Muscle of leg (tissue), 11 donors: ENCODE data around the gene HDAC10. TPM values are rescaled to one million over a fixed set of nuclear protein-coding genes. Genes with fewer than 3 reads are reported as not detected.

Experiments used
- DNase-seq: peaks from one replicate; pipeline ENCODE4 v3.0.0; 2013
- H3K27ac ChIP-seq: one replicate; pipeline ENCODE4 v1.5.1; 2013; ENCODE audit warnings: mild to moderate bottlenecking, low read length, control low read depth
- H3K27me3 ChIP-seq: one replicate; pipeline ENCODE4 v1.6.1; 2013; ENCODE audit warnings: low read length; ENCODE audit not compliant: control insufficient read depth, insufficient read depth
- H3K36me3 ChIP-seq: one replicate; pipeline ENCODE4 v1.6.1; 2013; ENCODE audit warnings: low read length; ENCODE audit not compliant: control insufficient read depth, insufficient read depth
- H3K4me1 ChIP-seq: one replicate; pipeline ENCODE4 v1.6.1; 2013; ENCODE audit warnings: low read length; ENCODE audit not compliant: control insufficient read depth, insufficient read depth
- H3K4me3 ChIP-seq: one replicate; pipeline ENCODE4 v1.5.1; 2013; ENCODE audit warnings: low read length, control low read depth
- H3K9me3 ChIP-seq: replicated peaks from 2 replicates; pipeline ENCODE4 v1.6.1; 2013; ENCODE audit warnings: low read depth, low read length; ENCODE audit not compliant: control insufficient read depth
- WGBS: methylation state at CpG from one replicate; pipeline ENCODE4 v1.1.5; 2013; ENCODE audit warnings: missing lambda C conversion rate; ENCODE audit not compliant: insufficient coverage; 5-methylcytosine and 5-hydroxymethylcytosine counted together
- polyA plus RNA-seq, 8 donors: library from polyadenylated mRNA; unstranded; fragments of 120-200 nt; gene quantifications; one replicate each; pipeline versions ENCODE4 v1.2.1 to v1.2.3, GENCODE V29; 2013; ENCODE audit warnings: inconsistent platforms in 1 of 8, low replicate concordance in 1 of 8; ENCODE audit not compliant: insufficient read length in 8 of 8, insufficient read depth in 1 of 8
- total RNA-seq: library from RNA; stranded (reverse); fragments of 120-200 nt; gene quantifications from one replicate; pipeline ENCODE4 v1.2.4, GENCODE V29; 2013

HDAC10 gene
- total and polyA plus RNA-seq, 9 donors: 10.8 to 23.7 (median 15.3) TPM

DNA sequence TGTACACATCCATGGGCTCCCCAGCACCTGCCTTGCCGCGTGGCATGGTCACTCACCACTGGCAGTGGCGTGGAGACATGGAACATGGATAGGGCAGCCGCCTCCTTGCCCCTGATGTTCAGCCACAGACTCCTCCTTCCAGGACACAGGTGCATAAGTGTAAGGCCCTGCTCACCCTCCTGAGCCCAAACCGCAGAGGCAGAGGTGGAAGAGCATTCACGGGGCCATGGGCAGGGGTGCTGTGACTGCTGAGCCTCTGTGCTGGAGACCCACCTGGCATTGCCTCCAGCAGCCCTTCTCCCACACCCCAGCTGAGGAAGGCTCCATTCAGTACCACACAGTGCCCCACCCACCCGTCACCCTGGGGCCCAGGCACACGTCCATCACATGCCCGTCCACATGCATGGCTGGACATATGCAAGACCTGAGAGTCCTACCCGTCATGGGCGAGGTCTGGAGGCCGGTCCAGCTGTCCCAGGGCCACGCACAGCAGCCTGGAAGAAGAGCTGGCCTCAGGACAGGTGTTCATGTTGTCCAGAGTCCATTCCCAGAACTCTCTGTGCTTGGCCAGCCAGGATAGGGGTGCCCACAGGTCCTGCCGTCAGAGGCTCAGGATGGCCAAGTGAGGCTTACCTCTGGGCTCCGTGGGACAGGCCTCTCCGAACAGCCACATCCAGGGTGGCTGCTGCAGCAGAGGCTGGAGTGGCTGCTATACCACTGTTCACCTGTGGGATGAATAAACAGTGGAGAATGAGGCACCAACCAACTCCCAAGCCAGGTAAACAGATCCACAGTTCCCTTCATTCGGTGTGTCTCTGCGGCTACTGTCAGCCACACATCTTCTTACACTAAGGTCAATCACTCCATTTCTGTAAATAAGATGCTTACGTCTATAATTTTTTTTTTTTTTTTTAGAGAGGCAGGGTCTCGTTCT lies 4.6 kb downstream of the HDAC10 start:
- no peak for DNase-seq
- no peaks in the 10 kb centered on the region for H3K9me3 ChIP-seq
- no peaks in the 10 kb centered on the region for H3K27me3 ChIP-seq
- WGBS: 87% methylated on average over 16 of the region's 20 CpGs
- H3K27ac ChIP-seq: no peak overlapping the region
- peaks cover 31% of the 10 kb centered on the region for H3K36me3 ChIP-seq
- no peak overlapping the region for H3K4me3 ChIP-seq
- H3K4me1 ChIP-seq: peaks cover 49% of the 10 kb centered on the region

GRCh38 chr22:50245214-50246072 lies 5.6 kb downstream of the HDAC10 start:
- WGBS: 13% methylated on average over 43 of the region's 53 CpGs
- Histone ChIP-seq H3K4me1 (peaks cover 47% of the 10 kb centered on the region), H3K36me3 (peaks cover 31% of the 10 kb centered on the region), H3K4me3 (peak overlapping the region; percentile 99), H3K9me3 (no peaks in the 10 kb centered on the region), H3K27me3 (no peaks in the 10 kb centered on the region), H3K27ac (peak overlapping the region; percentile 93)
- no peak for DNase-seq

- Histone ChIP-seq H3K36me3 (peaks cover 36% of the 10 kb centered on the region), H3K4me1 (peaks cover 39% of the 10 kb centered on the region), H3K4me3 (peak within 1 kb of the TSS; percentile 99), H3K27me3 (no peaks in the 10 kb centered on the region), H3K27ac (peak within 1 kb of the TSS; percentile 93), H3K9me3 (no peaks in the 10 kb centered on the region)
- WGBS: under 1% methylated on average over 65 of the region's 76 CpGs
- DNase-seq: peak; percentile 98
Measured at GRCh38 chr22:50244420-50245213, 6.4 kb downstream of the HDAC10 start, which contains the start of gene TUBGCP6. TUBGCP6 (minus strand) TSS chr22:50245023; CDS start chr22:50244459, 564 bp downstream.

- DNase-seq: no peak
- peaks cover 41% of the 10 kb centered on the region for H3K36me3 ChIP-seq
- peak overlapping the region; percentile 93 for H3K27ac ChIP-seq
- no peaks in the 10 kb centered on the region for H3K9me3 ChIP-seq
- no peaks in the 10 kb centered on the region for H3K27me3 ChIP-seq
- H3K4me1 ChIP-seq: peaks cover 37% of the 10 kb centered on the region
- 36% methylated on average over 18 of the region's 27 CpGs for WGBS
- peak overlapping the region; percentile 99 for H3K4me3 ChIP-seq
Measured at GRCh38 chr22:50243685-50244419, 7.2 kb downstream of the HDAC10 start.

DNA sequence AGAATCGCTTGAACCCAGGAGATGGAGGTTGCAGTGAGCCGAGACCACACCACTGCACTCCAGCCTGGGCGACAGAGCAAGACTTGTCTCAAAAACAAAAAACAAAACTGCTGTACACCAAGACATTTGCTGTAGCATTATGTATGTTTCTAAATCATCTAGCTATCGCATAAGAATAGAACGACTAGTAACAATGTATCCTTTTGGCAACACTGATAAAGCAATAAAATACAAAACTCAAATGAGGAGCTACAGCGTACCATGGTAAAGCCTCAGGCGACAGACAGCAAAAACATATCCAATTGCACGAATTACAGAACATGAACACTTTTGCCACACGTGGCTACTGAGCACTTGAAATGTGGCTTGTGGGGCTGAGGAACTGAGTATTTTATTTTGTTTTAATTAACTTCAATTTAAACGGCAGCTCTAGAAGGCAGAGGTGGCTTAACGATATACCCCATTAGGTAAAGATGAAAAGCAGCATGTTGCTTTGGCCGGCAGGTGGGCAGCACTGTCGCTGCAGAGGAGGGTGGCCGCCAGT lies 8.6 kb downstream of the HDAC10 start:
- H3K27me3 ChIP-seq: no peaks in the 10 kb centered on the region
- peaks cover 37% of the 10 kb centered on the region for H3K4me1 ChIP-seq
- peaks cover 38% of the 10 kb centered on the region for H3K36me3 ChIP-seq
- WGBS: 60% methylated on average over 2 of the region's 14 CpGs
- peak overlapping the region; percentile 11 for H3K4me3 ChIP-seq
- no peak overlapping the region for H3K27ac ChIP-seq
- no peaks in the 10 kb centered on the region for H3K9me3 ChIP-seq
- DNase-seq: no peak

DNA sequence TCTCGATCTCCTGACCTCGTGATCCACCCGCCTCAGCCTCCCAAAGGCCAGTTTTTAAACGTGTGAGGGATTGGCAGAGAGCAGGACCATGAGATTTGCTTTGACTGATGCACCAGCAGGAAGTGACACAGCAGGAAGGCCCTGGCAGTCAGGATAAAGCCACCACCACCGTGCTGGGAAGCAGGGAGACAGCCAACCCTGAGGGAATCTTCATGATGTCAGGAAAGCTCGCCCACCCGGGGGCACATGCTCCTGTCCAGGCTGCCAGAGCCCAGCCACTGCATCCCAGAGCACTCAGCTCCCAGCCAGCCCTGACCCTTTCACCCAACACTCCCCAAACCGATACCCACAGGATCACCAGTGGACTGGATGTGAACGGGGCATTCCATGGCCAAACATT lies 12.3 kb downstream of the HDAC10 start:
- H3K4me1 ChIP-seq: peaks cover 28% of the 10 kb centered on the region
- peaks cover 33% of the 10 kb centered on the region for H3K36me3 ChIP-seq
- 84% methylated on average over 6 of the region's 9 CpGs for WGBS
- H3K27ac ChIP-seq: no peak overlapping the region
- no peaks in the 10 kb centered on the region for H3K9me3 ChIP-seq
- no peaks in the 10 kb centered on the region for H3K27me3 ChIP-seq
- DNase-seq: no peak
- H3K4me3 ChIP-seq: no peak overlapping the region

DNA sequence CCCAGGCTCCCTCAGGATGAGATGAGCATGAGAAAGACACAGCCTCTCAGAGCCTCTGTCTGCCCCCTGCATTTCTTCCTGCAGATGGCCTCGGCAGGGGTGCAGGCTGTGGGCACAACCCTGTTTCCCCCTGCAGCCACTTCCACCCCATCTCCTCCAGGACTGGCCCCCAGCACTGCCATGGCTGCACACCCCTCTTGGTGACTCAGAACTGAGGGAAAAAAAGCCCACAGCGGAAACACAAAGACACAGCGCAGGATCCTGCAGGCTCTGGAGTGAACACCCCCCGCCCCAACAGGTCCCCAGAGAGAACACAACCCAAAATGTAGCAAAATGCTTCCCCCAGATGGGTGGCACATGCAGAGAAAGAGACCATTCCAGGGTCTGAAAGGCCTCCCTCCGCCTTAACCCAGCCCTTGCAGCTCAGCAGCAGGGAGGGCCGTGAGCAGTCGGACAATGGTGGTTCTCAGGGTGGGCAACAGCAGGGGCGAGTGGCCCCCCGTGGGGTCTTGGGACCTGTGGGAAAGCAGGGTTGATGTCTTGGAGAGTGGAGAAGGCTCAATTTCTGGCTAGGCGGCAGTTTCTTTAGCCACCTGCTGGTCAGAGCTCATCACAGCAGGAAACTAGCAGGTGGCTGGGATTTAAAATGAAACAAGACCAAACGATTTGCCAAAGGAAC lies 14.2 kb downstream of the HDAC10 start:
- DNase-seq: no peak
- WGBS: 60% methylated on average over 8 of the region's 11 CpGs
- no peaks in the 10 kb centered on the region for H3K27me3 ChIP-seq
- H3K27ac ChIP-seq: no peak overlapping the region
- H3K9me3 ChIP-seq: no peaks in the 10 kb centered on the region
- H3K36me3 ChIP-seq: peaks cover 40% of the 10 kb centered on the region
- peaks cover 11% of the 10 kb centered on the region for H3K4me1 ChIP-seq
- no peak overlapping the region for H3K4me3 ChIP-seq

DNA sequence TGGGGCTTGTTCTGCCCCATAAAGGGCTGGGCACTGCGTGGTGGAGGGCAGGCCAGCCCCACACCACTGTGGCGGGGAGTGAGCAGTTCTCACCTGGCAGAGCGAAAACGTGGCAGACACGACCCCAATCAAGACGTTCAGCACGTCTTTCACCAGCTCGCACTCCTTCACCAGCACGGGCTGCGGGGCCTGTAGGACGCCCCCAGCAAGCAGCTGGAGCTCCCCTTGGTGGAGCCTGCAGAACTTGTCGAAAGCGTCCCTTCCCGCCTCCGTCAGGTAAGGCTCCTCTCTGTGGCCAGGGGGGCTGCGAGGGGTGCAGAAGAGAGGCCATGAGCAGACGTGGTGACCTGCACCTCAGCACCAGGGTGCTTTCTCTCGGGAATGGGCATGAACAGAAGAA lies 17.8 kb downstream of the HDAC10 start:
- WGBS: 94% methylated on average over 15 of the region's 18 CpGs
- no peak for DNase-seq
- no peaks in the 10 kb centered on the region for H3K27me3 ChIP-seq
- no peak overlapping the region for H3K4me3 ChIP-seq
- H3K36me3 ChIP-seq: peaks cover 36% of the 10 kb centered on the region
- peaks cover 2% of the 10 kb centered on the region for H3K4me1 ChIP-seq
- no peak overlapping the region for H3K27ac ChIP-seq
- H3K9me3 ChIP-seq: no peaks in the 10 kb centered on the region
